HG03064 (cell line): ENCODE data around the gene SLFN14.

Experiments
- ATAC-seq: cut with Tn5 transposase; IDR thresholded peaks from one replicate; pipeline ENCODE4 v1.9.1; 2021; ENCODE audit warnings: low read depth; ENCODE audit not compliant: unreplicated experiment

SLFN14 gene

GRCh38 chr17:35560703-35561102 is at the start of gene SLFN14:
Gene SLFN14 (minus strand): TSS chr17:35560819. CDS start chr17:35558062, 2,757 bp downstream.
- ATAC-seq: no peak

- no peak for ATAC-seq
These were observed 49.2 kb upstream of the SLFN14 start for GRCh38 chr17:35609831-35610230.

GRCh38 chr17:35607239-35607847 is 46.7 kb upstream of the SLFN14 start:
- no peak for ATAC-seq

DNA sequence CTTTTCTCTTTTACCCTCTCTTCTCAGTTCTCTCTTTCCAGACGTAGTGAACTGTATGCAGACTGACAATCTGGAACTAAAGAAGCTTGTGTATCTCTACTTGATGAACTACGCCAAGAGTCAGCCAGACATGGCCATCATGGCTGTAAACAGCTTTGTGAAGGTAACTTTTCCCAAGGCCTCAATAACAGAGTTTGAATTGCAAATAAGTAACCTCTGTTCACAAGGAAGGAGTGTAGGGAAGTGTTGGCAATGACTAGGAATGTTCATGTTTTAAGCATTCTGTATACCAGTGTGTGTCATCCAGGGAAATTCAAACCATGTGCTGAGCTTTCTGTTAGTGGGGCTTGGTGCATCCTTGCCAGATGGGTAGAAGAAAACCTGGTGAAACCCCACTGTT is 45.1 kb upstream of the SLFN14 start:
- ATAC-seq: no peak

GRCh38 chr17:35603674-35604073 is 43.1 kb upstream of the SLFN14 start:
- no peak for ATAC-seq

DNA sequence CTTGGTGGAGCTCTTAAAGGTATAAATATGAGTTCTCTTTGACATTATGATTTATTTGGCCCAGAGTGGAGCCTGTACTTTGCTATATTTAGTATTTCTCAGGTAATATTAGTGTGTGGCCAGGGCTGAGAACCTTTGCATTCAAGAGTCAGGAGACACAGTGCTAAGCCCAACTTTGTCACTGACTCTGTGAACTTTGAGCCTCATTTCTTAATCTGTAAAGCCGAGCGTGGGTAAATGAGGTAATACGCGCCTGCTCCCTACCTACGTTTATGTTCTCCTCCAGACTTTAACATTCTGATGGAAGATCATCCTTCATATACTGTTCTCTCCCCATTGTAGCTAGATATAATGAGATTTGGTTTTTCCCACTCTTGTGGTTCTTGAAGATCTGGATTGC is 37.0 kb upstream of the SLFN14 start:
- ATAC-seq: no peak

DNA sequence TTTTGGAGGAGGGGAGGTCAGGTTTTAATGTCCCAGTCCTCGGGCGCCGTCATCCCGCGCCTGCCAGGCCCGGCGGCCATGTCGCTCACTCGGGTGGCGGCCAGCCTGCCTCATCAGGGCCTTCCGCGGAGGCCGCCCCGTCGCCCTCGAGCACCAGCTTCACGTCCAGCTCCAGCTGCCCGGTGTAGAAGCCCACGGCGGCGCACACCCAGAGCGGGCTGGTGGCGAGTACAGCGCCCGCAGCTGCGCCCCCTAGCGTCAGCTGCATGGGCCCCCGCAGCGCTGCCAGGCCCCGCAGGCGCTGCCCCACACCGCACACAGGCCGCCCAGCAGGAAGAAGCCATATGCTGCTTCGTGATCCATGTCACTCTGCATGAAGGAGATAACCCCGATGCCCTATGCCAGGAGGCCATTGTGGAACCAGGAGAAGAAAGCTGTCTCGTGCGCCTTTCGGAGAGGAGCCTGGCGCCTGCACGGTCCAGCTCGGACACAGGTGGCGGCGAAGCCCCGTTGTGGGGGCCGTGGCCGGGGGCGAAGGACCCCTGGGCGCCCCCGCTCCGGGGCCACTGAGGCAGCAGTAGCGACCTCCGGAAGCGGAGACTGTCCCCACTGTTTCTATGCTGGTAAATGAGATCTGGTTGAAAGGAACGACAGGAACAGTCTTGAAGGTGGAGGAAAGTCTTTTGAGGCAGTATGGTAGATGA is 36.1 kb upstream of the SLFN14 start:
- ATAC-seq: no peak

GRCh38 chr17:35596072-35596471 is 35.5 kb upstream of the SLFN14 start:
- no peak for ATAC-seq

- no peak for ATAC-seq
These were observed 27.7 kb upstream of the SLFN14 start for GRCh38 chr17:35588196-35588920.

GRCh38 chr17:35587074-35587961 is 26.7 kb upstream of the SLFN14 start, which contains the start of gene AP2B1:
Gene AP2B1 (plus strand): TSS chr17:35587322. CDS start chr17:35594031, 6,709 bp downstream.
- peak; percentile 80 for ATAC-seq

GRCh38 chr17:35586569-35587073 is 26.0 kb upstream of the SLFN14 start:
- ATAC-seq: no peak

DNA sequence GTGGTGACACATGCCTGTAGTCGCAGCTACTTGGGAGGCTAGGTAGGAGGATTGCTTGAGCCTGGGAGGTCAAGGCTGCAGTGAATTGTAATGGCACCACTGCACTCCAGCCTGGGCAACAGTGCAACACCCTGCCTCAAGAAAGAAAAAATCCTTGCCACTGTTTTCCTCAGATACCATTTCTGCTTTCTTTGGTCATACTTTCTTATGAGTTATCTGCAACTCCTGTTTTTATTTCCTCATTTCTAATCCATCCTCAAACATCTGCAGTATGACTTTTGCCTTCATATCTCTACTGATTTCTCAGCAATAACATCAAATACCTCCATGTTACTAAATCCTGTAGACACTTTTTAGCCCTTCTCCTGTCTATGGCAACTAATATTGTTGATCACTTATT is 23.4 kb upstream of the SLFN14 start:
- ATAC-seq: no peak

- no peak for ATAC-seq
These were observed 18.4 kb upstream of the SLFN14 start for GRCh38 chr17:35578929-35579432.

DNA sequence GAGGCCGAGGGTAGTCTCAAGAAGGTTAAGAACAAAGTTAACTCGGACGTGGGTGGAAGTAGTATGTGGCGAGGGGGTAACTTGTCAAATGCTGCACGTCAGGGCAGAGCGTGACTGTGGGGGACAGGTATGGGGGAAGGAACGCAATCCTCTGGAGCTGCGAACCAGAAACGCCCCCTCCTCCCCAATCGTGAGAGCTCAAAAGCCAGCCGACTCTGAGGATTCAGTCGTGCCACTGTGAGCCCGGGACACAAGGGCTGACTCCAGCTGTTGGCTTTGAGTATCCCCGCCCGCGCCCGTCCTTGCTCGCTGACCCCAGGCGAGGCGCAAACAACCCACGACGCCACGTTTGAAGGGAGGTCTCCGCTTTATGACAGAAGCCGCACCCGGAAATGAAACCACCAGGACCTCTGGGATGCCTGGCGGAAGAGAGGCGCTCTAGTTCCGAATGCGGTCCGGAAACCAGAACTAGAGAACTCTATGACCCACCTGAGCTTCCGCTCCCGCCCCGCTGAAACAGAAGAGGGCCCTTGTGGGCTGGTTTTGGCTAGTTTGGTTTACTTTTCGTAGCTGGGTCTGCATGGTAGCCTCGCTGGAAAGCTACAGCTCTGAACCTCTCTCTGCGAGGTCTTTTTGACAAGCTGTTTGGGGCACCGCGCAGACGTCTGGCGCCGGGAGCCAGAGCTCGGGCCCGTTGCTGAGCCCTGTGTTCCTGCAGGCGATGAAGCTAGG is 17.7 kb upstream of the SLFN14 start, which contains the start of gene PEX12:
PEX12 (minus strand) TSS at position 375 of the 732 bp plus-strand sequence. CDS start 550 bp downstream, outside the sequence.
- ATAC-seq: no peak

- no peak for ATAC-seq
These were observed 17.2 kb upstream of the SLFN14 start for GRCh38 chr17:35577830-35578196.

GRCh38 chr17:35575759-35576158 is 15.1 kb upstream of the SLFN14 start:
- no peak for ATAC-seq

- ATAC-seq: no peak
These were observed 8.8 kb upstream of the SLFN14 start for GRCh38 chr17:35569405-35569804.

GRCh38 chr17:35568561-35568960 is 7.9 kb upstream of the SLFN14 start:
- no peak for ATAC-seq

GRCh38 chr17:35566968-35567367 is 6.3 kb upstream of the SLFN14 start:
- ATAC-seq: no peak
